Ovary (tissue), 9 donors: ENCODE measurements around the gene SP6. TPM values are rescaled to one million over a fixed set of nuclear protein-coding genes. Genes with fewer than 3 reads are reported as not detected.

Experiments used
- DNase-seq, 5 donors: peaks; one replicate each; pipeline ENCODE4 v3.0.0-alpha.2; 2019 to 2020
- H3K27ac ChIP-seq, 2 donors: fragments of 200-600 bp; one replicate each; pipeline versions ENCODE4 v1.5.1 to v1.8.0; 2019 to 2022
- H3K27me3 ChIP-seq: fragments of 200-600 bp; one replicate; pipeline ENCODE4 v1.8.0; 2022
- H3K36me3 ChIP-seq: fragments of 200-600 bp; sonication (generic); one replicate; pipeline ENCODE4 v1.5.1; 2019
- H3K4me1 ChIP-seq: one replicate; pipeline ENCODE4 v1.8.1; 2013; ENCODE audit warnings: mild to moderate bottlenecking, moderate library complexity; ENCODE audit not compliant: insufficient read depth
- H3K4me3 ChIP-seq: fragments of 200-600 bp; sonication (generic); one replicate; pipeline ENCODE4 v1.5.1; 2017
- H3K9me3 ChIP-seq, 2 donors: fragments of 200-600 bp in 1 of 2; sonication (generic) in 1 of 2; one replicate each; pipeline versions ENCODE4 v1.5.1 to v1.8.1; 2013 to 2019; ENCODE audit warnings: mild to moderate bottlenecking in 1 of 2, moderate library complexity in 1 of 2
- CTCF ChIP-seq, 3 donors: fragments of 450-650 bp in 2 of 3; fragments of 200-600 bp in 1 of 3; IDR thresholded peaks; one replicate each; pipeline versions ENCODE4 v1.5.1 to v1.8.0; 2016 to 2022; ENCODE audit warnings: antibody characterized with exemption in 3 of 3, mild to moderate bottlenecking in 1 of 3
- EP300 ChIP-seq: sonication (generic); formaldehyde crosslinking; IDR thresholded peaks from one replicate; pipeline ENCODE4 v1.6.1; 2017; ENCODE audit warnings: antibody characterized with exemption
- POLR2A ChIP-seq: fragments of 450-650 bp; IDR thresholded peaks from one replicate; pipeline ENCODE4 v1.6.1; 2017; ENCODE audit warnings: antibody characterized with exemption, mild to moderate bottlenecking, moderate library complexity
- WGBS, 3 donors: extraction: QIAGEN DNeasy Blood & Tissue Kit in 1 of 3; methylation state at CpG; one replicate each; pipeline versions ENCODE4 v1.1.5 to v1.1.7; 2013 to 2017; 5-methylcytosine and 5-hydroxymethylcytosine counted together
- intact Hi-C, 4 donors: fragments of 100-400 bp; cut with DNase I; formaldehyde crosslinking; loops; one replicate each; pipeline versions ENCODE4 v1.11.0 to v1.15.1; 2022 to 2023
- polyA plus RNA-seq, 2 donors: library from polyadenylated mRNA; stranded (reverse); fragments of 200-250 nt in 1 of 2; fragments of 350-450 nt in 1 of 2; fragmentation: Illumina TruSeq in 1 of 2; extraction: RNeasy Lipid Tissue Mini Kit (QIAGEN cat#74804) in 1 of 2; gene quantifications; one replicate each; pipeline ENCODE4 v1.2.3, GENCODE V29; 2013 to 2014
- total RNA-seq, 7 donors: library from RNA; depleted of rRNA in 2 of 7; stranded (reverse); fragments of >200 nt in 2 of 7; fragmentation: NEBNext Ultra II Directional in 3 of 7; extraction: Animal tissue kit (Norgen Biotek cat#: 25700) in 3 of 7; gene quantifications; one replicate each; pipeline versions ENCODE4 v1.1.0 to v1.2.4, GENCODE V29; 2016 to 2023
- donor health status: DM: no; HTN: no; CAD: no; lungs with moderate emphysema.
- donor health status: DM: no; HTN: no; CAD: no.
- donor health status: Bipolar disorder and iron deficiency.
- donor health status: DM: yes; HTN: yes; CAD: no.
- donor health status: DM: no; HTN: no; CAD: no.
- donor health status: DM: yes; HTN: yes; CAD: no.

SP6 gene
- total and polyA plus RNA-seq, 9 donors, result 0.25 to 4.3 (median 1.1) TPM

- H3K27ac ChIP-seq, result no peak overlapping the region
- no peak for DNase-seq
- intact Hi-C loops, result loop anchor here in 2 of 4 donors (5.0 to 10.0 kb wide), 2 partner anchors 111 to 173 kb away; partner anchors contain the start of gene PRR15L (in 1 of the 2)
These were observed 6.7 kb downstream of the SP6 start for GRCh38 chr17:47844227-47844626.

GRCh38 chr17:47843391-47843730 lies 7.6 kb downstream of the SP6 start:
- Histone ChIP-seq H3K9me3 (no peaks in the 10 kb centered on the region), H3K4me1 (peaks cover 4% of the 10 kb centered on the region), H3K27ac (no peak overlapping the region), H3K4me3 (no peak overlapping the region), H3K36me3 (no peaks in the 10 kb centered on the region), H3K27me3 (no peaks in the 10 kb centered on the region)
- no peak for DNase-seq
- TF ChIP-seq EP300 (no peak), CTCF (IDR thresholded peaks at IDR 0.05) (no peak), POLR2A (no peak)
- intact Hi-C loops, result loop anchor here in 3 of 4 donors (1.0 to 10.0 kb wide), 4 partner anchors 41 to 174 kb away; partner anchors contain the start of gene PRR15L (in 1 of the 3)
- WGBS, 3 donors, result 18 to 30% (median 19%) methylated on average over 6 of the region's 6 CpGs

More at GRCh38 chr17:47844227-47844626, 6.7 kb downstream of the SP6 start:
- no peak for TF ChIP-seq POLR2A
- no peak for TF ChIP-seq CTCF (IDR thresholded peaks at IDR 0.05)
- no peak for TF ChIP-seq EP300
- Histone ChIP-seq H3K9me3 (no peaks in the 10 kb centered on the region), H3K36me3 (no peaks in the 10 kb centered on the region), H3K27me3 (no peaks in the 10 kb centered on the region), H3K4me3 (no peak overlapping the region), H3K4me1 (peaks cover 4% of the 10 kb centered on the region)
- 64 to 66% (median 66%) methylated on average over 5 of the region's 5 CpGs for WGBS, 3 donors

- 56 to 64% (median 57%) methylated on average over 16 of the region's 16 CpGs for WGBS, 3 donors
- H3K4me3 ChIP-seq, result no peak overlapping the region
- peak overlapping the region; percentile 46 to 70 for H3K27ac ChIP-seq
- H3K4me1 ChIP-seq, result peaks cover 4% of the 10 kb centered on the region
- no peak for DNase-seq
- TF ChIP-seq EP300 (no peak), CTCF (IDR thresholded peaks at IDR 0.05) (no peak)
- no peaks in the 10 kb centered on the region for H3K36me3 ChIP-seq
- no peaks in the 10 kb centered on the region for H3K9me3 ChIP-seq
- intact Hi-C loops, result loop anchor here (2.0 to 10.0 kb wide), 4 partner anchors 43 to 176 kb away; partner anchors contain the start of gene PRR15L (in 1 of the 4)
- no peaks in the 10 kb centered on the region for H3K27me3 ChIP-seq
These were observed 9.3 kb downstream of the SP6 start for GRCh38 chr17:47841488-47842291.

GRCh38 chr17:47840742-47841487 lies 10.0 kb downstream of the SP6 start, which contains the start of gene SCRN2:
Gene SCRN2, minus strand, starts transcription at chr17:47841273. Its CDS starts 430 bp downstream, at chr17:47840843.
- TF ChIP-seq CTCF (IDR thresholded peaks at IDR 0.05), result peak; percentile 91 to 98 (median 98)
- no peak for TF ChIP-seq EP300
- peak; percentile 85 to 95 (median 89) for DNase-seq
- intact Hi-C loops, result loop anchor here in 3 of 4 donors (2.0 to 10.0 kb wide), 3 partner anchors 50 to 176 kb away; partner anchors contain the start of gene PRR15L (in 1 of the 3)
- H3K9me3 ChIP-seq, result no peaks in the 10 kb centered on the region
- no peaks in the 10 kb centered on the region for H3K27me3 ChIP-seq
- 0 to 1% (median 0%) methylated on average over 55 of the region's 55 CpGs for WGBS, 3 donors
- H3K36me3 ChIP-seq, result no peaks in the 10 kb centered on the region
- peak within 1 kb of the TSS; percentile 75 for H3K4me3 ChIP-seq
- H3K4me1 ChIP-seq, result peaks cover 4% of the 10 kb centered on the region
- peak within 1 kb of the TSS; percentile 46 to 70 for H3K27ac ChIP-seq
